GM21423 (cell line): ENCODE measurements around the gene PROM2.

Source experiments
- ATAC-seq: cut with Tn5 transposase; IDR thresholded peaks from one replicate; pipeline ENCODE4 v1.9.1; 2021; ENCODE audit warnings: mild to moderate bottlenecking, moderate library complexity; ENCODE audit not compliant: unreplicated experiment

Gene PROM2

GRCh38 chr2:95319481-95320343, 45.5 kb downstream of the PROM2 start:
- no peak for ATAC-seq

- no peak for ATAC-seq
Measured at GRCh38 chr2:95320344-95320712, 46.1 kb downstream of the PROM2 start.

- no peak for ATAC-seq
Measured at GRCh38 chr2:95320986-95321767, 46.9 kb downstream of the PROM2 start.

- ATAC-seq: no peak
Measured at GRCh38 chr2:95323347-95324155, 49.3 kb downstream of the PROM2 start.

- no peak for ATAC-seq
Measured at GRCh38 chr2:95325026-95325425, 50.8 kb downstream of the PROM2 start.

- no peak for ATAC-seq
Measured at GRCh38 chr2:95325590-95326432, 51.6 kb downstream of the PROM2 start.

GRCh38 chr2:95326433-95327140, 52.3 kb downstream of the PROM2 start:
- ATAC-seq: no peak

GRCh38 chr2:95327861-95328260, 53.6 kb downstream of the PROM2 start:
- no peak for ATAC-seq

GRCh38 chr2:95328358-95329125, 54.3 kb downstream of the PROM2 start:
- no peak for ATAC-seq

- no peak for ATAC-seq
Measured at GRCh38 chr2:95329401-95329800, 55.2 kb downstream of the PROM2 start.

- ATAC-seq: no peak
Measured at GRCh38 chr2:95329891-95330793, 55.9 kb downstream of the PROM2 start.

GRCh38 chr2:95330794-95331338, 56.6 kb downstream of the PROM2 start:
- no peak for ATAC-seq

GRCh38 chr2:95331606-95332005, 57.4 kb downstream of the PROM2 start:
- no peak for ATAC-seq

GRCh38 chr2:95332036-95332435, 57.8 kb downstream of the PROM2 start:
- no peak for ATAC-seq

GRCh38 chr2:95333056-95333455, 58.8 kb downstream of the PROM2 start:
- no peak for ATAC-seq

GRCh38 chr2:95333888-95334338, 59.7 kb downstream of the PROM2 start:
- ATAC-seq: no peak

GRCh38 chr2:95334916-95335641, 60.8 kb downstream of the PROM2 start:
- ATAC-seq: no peak
